GM21529 (cell line): ENCODE data around the gene HECTD2.
"Not testable (repeated sequence)": the region's sequence is repeated elsewhere in the genome, so short reads cannot be mapped to it uniquely, and the experiment has no call there.

Experiments used
- ATAC-seq: cut with Tn5 transposase; IDR thresholded peaks from one replicate; pipeline ENCODE4 v1.9.1; 2021; ENCODE audit not compliant: unreplicated experiment

The HECTD2 gene

GRCh38 chr10:91472911-91473310 lies 62.8 kb downstream of the HECTD2 start:
- no peak for ATAC-seq

DNA sequence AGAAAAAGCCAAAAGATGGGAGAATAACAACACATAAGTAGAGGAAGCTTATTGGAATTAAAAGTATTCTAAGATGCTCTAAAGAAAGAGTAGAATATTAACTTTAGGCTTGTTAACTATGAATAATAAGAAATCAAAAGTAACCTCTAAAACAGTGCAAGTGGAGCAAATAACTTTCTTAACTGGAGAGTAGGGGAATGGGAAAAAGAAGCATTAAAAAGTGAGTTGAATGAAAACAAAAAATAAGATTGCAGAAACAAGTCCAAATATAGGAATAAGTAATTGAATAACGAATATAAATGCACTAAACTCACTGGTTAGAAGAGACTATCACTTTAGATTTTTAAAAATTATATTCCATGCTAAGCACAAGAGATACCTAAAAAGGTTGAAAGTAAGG lies 63.9 kb downstream of the HECTD2 start:
- ATAC-seq = no peak

DNA sequence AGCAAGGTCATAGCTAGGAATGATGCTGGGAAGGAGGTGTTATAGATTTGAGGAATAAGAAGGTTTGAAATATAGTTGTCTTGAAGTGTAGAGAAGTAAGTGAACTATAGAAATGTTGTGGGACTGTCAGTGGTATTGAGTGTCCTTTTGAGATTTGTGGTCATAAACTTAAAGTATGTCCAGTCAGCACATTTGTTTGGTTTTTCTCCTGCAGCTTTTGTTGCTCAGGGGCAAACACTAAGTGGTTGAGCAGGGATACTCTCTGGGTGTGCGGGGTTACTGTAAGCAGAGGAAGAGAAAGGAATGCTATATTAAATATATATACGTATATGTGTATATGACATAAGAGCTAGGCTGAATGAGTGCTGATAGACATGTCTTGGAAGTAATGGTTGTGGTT lies 67.1 kb downstream of the HECTD2 start:
- ATAC-seq = no peak

GRCh38 chr10:91479583-91479982 lies 69.4 kb downstream of the HECTD2 start:
- ATAC-seq = no peak

GRCh38 chr10:91487911-91488582 lies 77.9 kb downstream of the HECTD2 start:
- ATAC-seq = no peak

GRCh38 chr10:91493313-91493712 lies 83.2 kb downstream of the HECTD2 start:
- no peak for ATAC-seq

- ATAC-seq = no peak
Observed at GRCh38 chr10:91495402-91495801, 85.3 kb downstream of the HECTD2 start.

- ATAC-seq = no peak
Observed at GRCh38 chr10:91496016-91496415, 85.9 kb downstream of the HECTD2 start.

DNA sequence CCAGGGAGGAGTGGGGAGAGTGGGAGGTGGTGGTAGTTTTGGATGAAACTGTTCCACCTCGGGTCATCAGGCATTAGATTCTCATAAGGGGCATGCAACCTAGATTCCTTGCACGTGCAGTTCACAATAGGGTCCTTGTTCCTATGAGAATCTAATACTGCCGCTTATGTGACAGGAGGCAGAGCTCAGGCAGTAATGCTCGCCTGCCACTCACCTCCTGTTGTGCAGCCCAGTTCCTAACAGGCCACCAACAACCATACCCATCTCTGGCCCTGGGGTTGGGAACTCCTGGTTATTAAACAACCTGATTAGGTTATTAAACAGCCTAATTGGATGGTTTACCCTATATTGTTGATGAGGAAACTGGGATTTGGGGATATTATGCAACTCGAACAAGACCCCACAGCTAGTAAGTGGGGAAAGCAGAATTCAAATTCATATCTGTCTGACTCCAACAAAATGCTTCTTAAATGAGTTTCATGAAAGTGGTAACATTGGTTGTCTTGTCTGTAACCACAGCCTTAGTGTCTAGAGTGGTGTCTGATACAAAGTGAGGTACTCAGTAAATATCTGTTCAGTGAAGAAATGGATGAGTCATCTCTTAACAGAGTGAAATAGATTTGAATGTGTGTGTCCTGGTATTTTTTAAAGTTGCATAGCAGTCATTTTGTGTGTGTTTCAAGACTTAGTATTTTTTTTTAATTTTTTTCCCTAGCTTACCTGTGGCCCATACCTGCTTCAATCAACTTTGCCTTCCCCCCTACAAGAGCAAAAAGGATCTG lies 101.6 kb downstream of the HECTD2 start:
- ATAC-seq = no peak

DNA sequence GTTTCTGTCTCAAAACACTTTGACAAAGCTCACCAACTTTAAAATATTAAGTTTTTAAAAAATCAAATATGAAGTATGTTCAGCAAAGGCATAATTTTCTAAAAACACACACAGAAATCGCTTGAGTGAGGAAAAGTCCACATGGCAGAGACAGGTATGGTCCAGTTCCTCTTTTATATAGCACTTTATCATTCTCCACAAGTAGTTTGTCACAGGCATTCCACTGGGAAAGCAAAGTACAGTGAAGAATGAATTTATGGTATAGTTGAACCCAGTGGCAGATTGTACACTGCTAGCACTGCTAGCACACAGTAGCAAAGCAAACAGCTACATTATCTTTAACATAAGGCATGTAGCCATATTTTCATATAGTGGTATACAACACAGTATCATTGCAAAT lies 102.3 kb downstream of the HECTD2 start:
- ATAC-seq = no peak

GRCh38 chr10:91513598-91514424 lies 103.7 kb downstream of the HECTD2 start:
- ATAC-seq = no peak

DNA sequence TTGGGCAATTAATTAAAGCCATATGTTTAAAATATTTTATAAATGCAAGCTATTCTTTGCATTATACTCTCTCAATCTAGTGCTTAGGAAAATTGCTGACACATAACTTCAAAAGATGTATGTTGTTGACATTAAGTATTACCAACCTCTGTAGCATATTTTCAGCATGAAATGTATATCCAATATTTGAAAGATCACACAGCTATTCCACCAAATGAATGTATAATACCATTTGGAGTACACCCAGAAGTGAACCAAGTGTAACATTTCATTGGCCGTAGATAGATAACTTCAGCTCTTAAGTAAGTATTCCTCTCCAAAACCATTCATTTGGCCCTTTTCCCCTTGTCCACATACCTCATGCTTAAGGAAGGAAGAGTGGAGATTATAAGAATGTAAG lies 104.6 kb downstream of the HECTD2 start:
- no peak for ATAC-seq

DNA sequence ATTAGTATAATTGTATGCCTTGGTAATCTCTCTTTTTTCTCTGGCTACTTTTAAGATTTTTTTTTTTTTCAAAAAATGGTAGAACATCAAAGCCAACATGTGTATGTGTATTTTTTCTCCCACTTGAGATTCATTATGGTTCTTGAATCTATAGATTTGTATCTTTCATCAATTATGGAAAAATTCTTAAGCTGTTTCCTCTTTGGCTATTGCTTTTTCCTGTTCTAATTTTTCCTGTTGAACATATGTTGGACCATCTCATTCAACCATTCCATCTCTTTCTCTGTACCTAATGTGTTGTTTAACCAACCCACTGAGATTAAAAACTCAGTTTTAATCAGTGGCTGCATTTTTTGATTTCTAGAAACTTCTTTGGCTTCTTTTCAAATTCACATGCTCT lies 107.2 kb downstream of the HECTD2 start:
- no peak for ATAC-seq

GRCh38 chr10:91519899-91520514 lies 109.9 kb downstream of the HECTD2 start:
- ATAC-seq = no peak

- ATAC-seq = no peak
Observed at GRCh38 chr10:91520661-91521060, 110.5 kb downstream of the HECTD2 start.

GRCh38 chr10:91521439-91521838 lies 111.3 kb downstream of the HECTD2 start:
- no peak for ATAC-seq

DNA sequence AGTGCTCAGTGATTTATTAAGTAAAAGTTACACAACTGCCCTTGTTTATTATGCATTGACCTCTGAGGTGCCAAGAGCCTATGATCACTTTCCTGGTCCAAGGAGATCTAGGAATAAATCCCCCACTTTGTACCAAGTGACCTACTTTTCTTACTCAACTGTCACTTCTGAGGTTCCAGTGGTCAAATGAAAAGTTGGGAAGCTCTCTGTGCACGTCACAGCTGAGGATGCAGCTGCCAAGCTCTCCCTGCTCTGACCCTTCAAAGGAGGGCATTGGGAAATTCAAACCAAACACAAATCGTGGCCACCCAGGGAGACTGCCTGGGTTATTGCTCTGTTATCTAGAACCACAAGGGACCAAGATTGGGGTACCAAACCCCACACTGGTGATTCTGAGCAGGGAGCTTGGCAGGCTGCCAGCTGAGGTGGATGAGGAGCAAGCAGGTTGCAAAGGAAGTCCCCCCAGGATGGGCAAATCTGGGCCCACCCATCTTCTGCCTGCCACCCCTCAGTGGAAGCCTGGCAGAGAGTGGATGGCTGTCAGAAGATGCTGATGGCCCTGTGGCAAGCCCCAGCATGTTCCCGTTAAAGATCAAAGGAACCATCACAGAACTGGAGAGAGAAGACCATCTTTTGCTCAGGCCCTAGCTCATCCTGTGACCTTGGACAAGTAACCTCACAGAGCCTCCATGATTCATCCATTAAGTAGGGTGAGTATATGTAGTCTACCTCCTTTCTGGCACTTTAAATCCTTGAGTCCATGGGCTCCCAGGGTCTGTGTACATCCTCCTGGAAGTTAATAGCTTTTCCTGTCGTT lies 116.0 kb downstream of the HECTD2 start:
- ATAC-seq = no peak

- ATAC-seq = no peak
Observed at GRCh38 chr10:91528080-91528479, 117.9 kb downstream of the HECTD2 start.

GRCh38 chr10:91528768-91529167 lies 118.6 kb downstream of the HECTD2 start:
- ATAC-seq = no peak

- ATAC-seq = not testable (repeated sequence)
Observed at GRCh38 chr10:91534789-91535188, 124.6 kb downstream of the HECTD2 start.
